HepG2 (cell line): ENCODE data around the gene PPP6R2. TPM values are rescaled to one million over a fixed set of nuclear protein-coding genes. Genes with fewer than 3 reads are reported as not detected.

Source experiments
- AGO1 ChIP-seq: fragments of 200-400 bp; formaldehyde crosslinking; IDR thresholded peaks from 2 replicates; pipeline ENCODE4 v1.6.1; 2017; ENCODE audit warnings: mild to moderate bottlenecking, low read depth, low read length, moderate library complexity; ENCODE audit not compliant: poor library complexity, severe bottlenecking
- ATF7-NPFF ChIP-seq: sonication (generic); formaldehyde crosslinking; IDR thresholded peaks from 2 replicates; pipeline ENCODE4 v1.8.1; 2023; ENCODE audit warnings: mild to moderate bottlenecking, low read depth, missing genetic modification reagents, moderate library complexity
- BORCS8-MEF2B ChIP-seq: sonication (generic); formaldehyde crosslinking; IDR thresholded peaks from 2 replicates; pipeline ENCODE4 v1.8.0; 2022; ENCODE audit warnings: mild to moderate bottlenecking, missing genetic modification reagents
- HDAC1 ChIP-seq: sonication (generic); formaldehyde crosslinking; IDR thresholded peaks from 2 replicates; pipeline ENCODE4 v1.5.1; 2020; ENCODE audit warnings: mild to moderate bottlenecking, missing genetic modification reagents
- HNRNPK ChIP-seq: fragments of 200-400 bp; formaldehyde crosslinking; IDR thresholded peaks from 2 replicates; pipeline ENCODE4 v1.6.1; 2018; ENCODE audit warnings: low read length, low read depth, moderate library complexity, mild to moderate bottlenecking; ENCODE audit not compliant: poor library complexity, severe bottlenecking
- ISX ChIP-seq: sonication (generic); formaldehyde crosslinking; conservative IDR thresholded peaks from 2 replicates; pipeline ENCODE4 v1.5.0; 2020; ENCODE audit warnings: missing genetic modification reagents
- MAZ ChIP-seq, 2 experiments: sonication (generic) in 1 of 2; formaldehyde crosslinking in 1 of 2; IDR thresholded peaks; 2 replicates each; pipeline versions ENCODE4 v1.5.0 to v1.6.1; 2012 to 2020; ENCODE audit warnings: low read depth in 2 of 2, mild to moderate bottlenecking in 2 of 2, borderline replicate concordance in 1 of 2, improper control_type of control experiment in 1 of 2, low read length in 1 of 2, missing genetic modification reagents in 1 of 2, moderate library complexity in 1 of 2
- MTA1 ChIP-seq: sonication (generic); formaldehyde crosslinking; IDR thresholded peaks from 2 replicates; pipeline ENCODE4 v1.4.0; 2020; ENCODE audit warnings: missing genetic modification reagents, mild to moderate bottlenecking, borderline replicate concordance
- MYPOP ChIP-seq: sonication (generic); formaldehyde crosslinking; IDR thresholded peaks from 2 replicates; pipeline ENCODE4 v1.8.1; 2023; ENCODE audit warnings: mild to moderate bottlenecking, moderate library complexity, missing genetic modification reagents
- PHF21A ChIP-seq: sonication (generic); formaldehyde crosslinking; IDR thresholded peaks from 2 replicates; pipeline ENCODE4 v1.5.0; 2020; ENCODE audit warnings: mild to moderate bottlenecking, missing genetic modification reagents
- PHF8 ChIP-seq: sonication (generic); formaldehyde crosslinking; IDR thresholded peaks from 2 replicates; pipeline ENCODE4 v1.5.0; 2020; ENCODE audit warnings: missing genetic modification reagents
- SATB2 ChIP-seq: sonication (generic); formaldehyde crosslinking; IDR thresholded peaks from 2 replicates; pipeline ENCODE4 v1.5.0; 2020; ENCODE audit warnings: missing genetic modification reagents
- TAF1 ChIP-seq: sonication (generic); formaldehyde crosslinking; IDR thresholded peaks from 2 replicates; pipeline ENCODE4 v1.4.0; 2020; ENCODE audit warnings: missing genetic modification reagents
- TAF15 ChIP-seq: fragments of 200-400 bp; formaldehyde crosslinking; IDR thresholded peaks from one replicate; pipeline ENCODE4 v1.6.1; 2018; ENCODE audit warnings: mild to moderate bottlenecking, low read depth, low read length; ENCODE audit not compliant: poor library complexity, severe bottlenecking
- TFAP4 ChIP-seq: sonication (generic); IDR thresholded peaks from 2 replicates; pipeline ENCODE4 v1.6.1; 2016; ENCODE audit warnings: low read depth, borderline replicate concordance
- TFDP2 ChIP-seq: sonication (generic); formaldehyde crosslinking; IDR thresholded peaks from 2 replicates; pipeline ENCODE4 v1.4.0; 2020; ENCODE audit warnings: missing genetic modification reagents
- ZBTB7B ChIP-seq: sonication (generic); formaldehyde crosslinking; IDR thresholded peaks from 2 replicates; pipeline ENCODE4 v1.4.0; 2020; ENCODE audit warnings: missing genetic modification reagents
- ZC3H4 ChIP-seq: sonication (generic); formaldehyde crosslinking; IDR thresholded peaks from 2 replicates; pipeline ENCODE4 v1.4.0; 2020; ENCODE audit warnings: missing genetic modification reagents, borderline replicate concordance
- ZFP91 ChIP-seq: sonication (generic); formaldehyde crosslinking; IDR thresholded peaks from 2 replicates; pipeline ENCODE4 v1.9.0; 2022; ENCODE audit warnings: missing genetic modification reagents, mild to moderate bottlenecking, borderline replicate concordance
- ZNF543 ChIP-seq: sonication (generic); formaldehyde crosslinking; IDR thresholded peaks from 2 replicates; pipeline ENCODE4 v1.4.0; 2020; ENCODE audit warnings: mild to moderate bottlenecking, missing genetic modification reagents
- ZNF557 ChIP-seq: sonication (generic); formaldehyde crosslinking; IDR thresholded peaks from 2 replicates; pipeline ENCODE4 v1.4.0; 2020; ENCODE audit warnings: missing genetic modification reagents
- ZNF724P ChIP-seq: sonication (generic); formaldehyde crosslinking; IDR thresholded peaks from 2 replicates; pipeline ENCODE4 v1.8.0; 2022; ENCODE audit warnings: missing genetic modification reagents, borderline replicate concordance
- ZNF788 ChIP-seq: sonication (generic); formaldehyde crosslinking; IDR thresholded peaks from 2 replicates; pipeline ENCODE4 v1.5.0; 2020; ENCODE audit warnings: mild to moderate bottlenecking, missing genetic modification reagents, borderline replicate concordance
- polyA plus RNA-seq, 8 experiments: library from polyadenylated mRNA; depleted of rRNA in 3 of 8; stranded (reverse) in 7 of 8; unstranded in 1 of 8; fragments of >200 nt; fragmentation: Illumina TruSeq in 4 of 8; extraction: Trizol in 4 of 8; gene quantifications; 2 replicates each; pipeline versions ENCODE4 v1.2.1 to v1.2.3, GENCODE V29; 2011 to 2016; ENCODE audit warnings: low read depth in 4 of 8, missing spikeins in 1 of 8, mixed read lengths in 1 of 8; ENCODE audit not compliant: insufficient read depth in 1 of 8
- total RNA-seq, 5 experiments: library from RNA; depleted of rRNA; stranded (reverse); fragments of >200 nt; fragmentation: Illumina TruSeq; extraction: Trizol; gene quantifications; 2 replicates each; pipeline ENCODE4 v1.2.3, GENCODE V29; 2016; ENCODE audit warnings: low read depth in 1 of 5

PPP6R2 gene
- total and polyA plus RNA-seq, 2 of the 13 experiments (the other 11 are each of a cell fraction or from before 2014, with no cell fraction given), result 55.0 to 102 TPM

GRCh38 chr22:50307890-50308596, 35.1 kb upstream of the PPP6R2 start (continued):
- TF ChIP-seq AGO1, result peak; percentile 37
- no peak for TF ChIP-seq TFAP4
- 0 out of 2 replicates have a peak, but pooled peaks have one; percentile 35 for TF ChIP-seq SATB2 (CRISPR knock-in tag)
- peak; percentile 19; the same call in 1 of the 2 replicates for TF ChIP-seq MTA1 (CRISPR knock-in tag)
- TF ChIP-seq TFDP2 (CRISPR knock-in tag), result 0 out of 2 replicates have a peak, but pooled peaks have one; percentile 0
- TF ChIP-seq MYPOP (CRISPR knock-in tag), result 0 out of 2 replicates have a peak, but pooled peaks have one; percentile 32
- no peak for TF ChIP-seq ATF7-NPFF (CRISPR knock-in tag)
- TF ChIP-seq ZFP91, result peak; percentile 57; the same call in 1 of the 2 replicates
- no peak for TF ChIP-seq TAF15
- TF ChIP-seq HNRNPK, result peak; percentile 92
- TF ChIP-seq ZBTB7B, result 0 out of 2 replicates have a peak, but pooled peaks have one; percentile 24
- no peak for TF ChIP-seq ZC3H4 (CRISPR knock-in tag)
- 0 out of 2 replicates have a peak, but pooled peaks have one; percentile 10 for TF ChIP-seq ZNF788
- no peak for TF ChIP-seq BORCS8-MEF2B (CRISPR knock-in tag)
- TF ChIP-seq PHF8 (CRISPR knock-in tag), result peak; percentile 9; the same call in 1 of the 2 replicates
- TF ChIP-seq ZNF724P (CRISPR knock-in tag), result 0 out of 2 replicates have a peak, but pooled peaks have one; percentile 24
- 0 out of 2 replicates have a peak, but pooled peaks have one; percentile 53 for TF ChIP-seq ISX (CRISPR knock-in tag)
- peak; percentile 1; the same call in 1 of the 2 replicates for TF ChIP-seq MAZ (IDR thresholded peaks at IDR 0.05; ENCODE audit: borderline replicate concordance, low read depth, low read length)
- peak; percentile 39; the same call in 1 of the 2 replicates for TF ChIP-seq MAZ (CRISPR knock-in tag; IDR thresholded peaks at IDR 0.05; ENCODE audit: low read depth)
- TF ChIP-seq ZNF557 (CRISPR knock-in tag), result 0 out of 2 replicates have a peak, but pooled peaks have one; percentile 18
- 0 out of 2 replicates have a peak, but pooled peaks have one; percentile 47 for TF ChIP-seq PHF21A
- TF ChIP-seq HDAC1 (CRISPR knock-in tag), result peak; percentile 4; the same call in 1 of the 2 replicates
- TF ChIP-seq TAF1 (CRISPR knock-in tag), result peak; percentile 32; the same call in 1 of the 2 replicates
- 0 out of 2 replicates have a peak, but pooled peaks have one; percentile 26 for TF ChIP-seq ZNF543 (CRISPR knock-in tag)
